WERI-Rb-1 (cell line): Measurements from ENCODE around the gene BAZ1A.

Experiments used
- DNase-seq: peaks from one replicate; pipeline ENCODE4 v3.0.0-alpha.2; 2020
- H3K27ac ChIP-seq: fragments of 250-450 bp; sonication (Bioruptor Pico); 2 replicates; pipeline ENCODE4 v1.5.1; 2020; ENCODE audit warnings: mild to moderate bottlenecking, moderate library complexity
- H3K27me3 ChIP-seq: fragments of 250-450 bp; sonication (Bioruptor Pico); 2 replicates; pipeline ENCODE4 v1.5.1; 2021; ENCODE audit warnings: mild to moderate bottlenecking, low read depth, moderate library complexity; ENCODE audit not compliant: insufficient read depth, severe bottlenecking
- H3K36me3 ChIP-seq: fragments of 250-450 bp; sonication (Bioruptor Pico); 2 replicates; pipeline ENCODE4 v1.5.1; 2020; ENCODE audit warnings: mild to moderate bottlenecking, moderate library complexity
- H3K4me3 ChIP-seq: 2 replicates; pipeline ENCODE4 v1.5.1; 2011; ENCODE audit warnings: low read depth, mild to moderate bottlenecking, control low read depth, low read length
- H3K9me3 ChIP-seq: fragments of 250-450 bp; sonication (Bioruptor Pico); 2 replicates; pipeline ENCODE4 v1.5.1; 2021; ENCODE audit warnings: mild to moderate bottlenecking, moderate library complexity; ENCODE audit not compliant: severe bottlenecking
- TF ChIP-seq, protein P1 (sequence below): IDR thresholded peaks from 2 replicates; pipeline ENCODE4 v1.5.1; 2011; ENCODE audit warnings: low read depth, mild to moderate bottlenecking, control low read depth, inconsistent platforms, low read length

The BAZ1A gene

GRCh38 chr14:34865889-34866574 lies 9.1 kb downstream of the BAZ1A start:
- TF ChIP-seq, protein P1, sequence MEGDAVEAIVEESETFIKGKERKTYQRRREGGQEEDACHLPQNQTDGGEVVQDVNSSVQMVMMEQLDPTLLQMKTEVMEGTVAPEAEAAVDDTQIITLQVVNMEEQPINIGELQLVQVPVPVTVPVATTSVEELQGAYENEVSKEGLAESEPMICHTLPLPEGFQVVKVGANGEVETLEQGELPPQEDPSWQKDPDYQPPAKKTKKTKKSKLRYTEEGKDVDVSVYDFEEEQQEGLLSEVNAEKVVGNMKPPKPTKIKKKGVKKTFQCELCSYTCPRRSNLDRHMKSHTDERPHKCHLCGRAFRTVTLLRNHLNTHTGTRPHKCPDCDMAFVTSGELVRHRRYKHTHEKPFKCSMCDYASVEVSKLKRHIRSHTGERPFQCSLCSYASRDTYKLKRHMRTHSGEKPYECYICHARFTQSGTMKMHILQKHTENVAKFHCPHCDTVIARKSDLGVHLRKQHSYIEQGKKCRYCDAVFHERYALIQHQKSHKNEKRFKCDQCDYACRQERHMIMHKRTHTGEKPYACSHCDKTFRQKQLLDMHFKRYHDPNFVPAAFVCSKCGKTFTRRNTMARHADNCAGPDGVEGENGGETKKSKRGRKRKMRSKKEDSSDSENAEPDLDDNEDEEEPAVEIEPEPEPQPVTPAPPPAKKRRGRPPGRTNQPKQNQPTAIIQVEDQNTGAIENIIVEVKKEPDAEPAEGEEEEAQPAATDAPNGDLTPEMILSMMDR: no peak
- no peak overlapping the region for H3K27ac ChIP-seq
- H3K4me3 ChIP-seq: no peak overlapping the region
- no peaks in the 10 kb centered on the region for H3K9me3 ChIP-seq
- H3K36me3 ChIP-seq: peaks cover 55% of the 10 kb centered on the region
- DNase-seq: no peak
- H3K27me3 ChIP-seq: no peaks in the 10 kb centered on the region

DNA sequence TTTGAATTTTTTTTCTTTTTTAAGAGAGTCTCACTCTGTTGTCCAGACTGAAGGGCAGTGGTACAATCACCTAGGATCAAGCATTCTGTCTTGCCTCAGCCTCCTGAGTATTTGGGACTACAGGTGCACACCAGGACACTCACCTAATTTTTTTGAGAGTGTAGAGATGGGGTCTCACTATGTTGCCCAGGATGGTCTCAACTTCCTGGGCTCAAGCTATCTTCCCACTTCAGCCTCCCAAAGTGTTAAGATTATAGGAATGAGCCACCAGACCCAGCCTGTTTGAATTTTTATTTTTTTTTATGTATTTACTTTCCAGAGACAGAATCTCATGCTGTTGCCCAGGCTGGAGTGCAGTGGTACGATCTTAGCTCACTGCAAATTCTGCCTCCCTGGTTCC lies 11.3 kb downstream of the BAZ1A start:
- no peak for DNase-seq
- no peaks in the 10 kb centered on the region for H3K27me3 ChIP-seq
- H3K9me3 ChIP-seq: no peaks in the 10 kb centered on the region
- H3K27ac ChIP-seq: no peak overlapping the region
- peaks cover 45% of the 10 kb centered on the region for H3K36me3 ChIP-seq
- no peak overlapping the region for H3K4me3 ChIP-seq
- TF ChIP-seq, protein P1: no peak

DNA sequence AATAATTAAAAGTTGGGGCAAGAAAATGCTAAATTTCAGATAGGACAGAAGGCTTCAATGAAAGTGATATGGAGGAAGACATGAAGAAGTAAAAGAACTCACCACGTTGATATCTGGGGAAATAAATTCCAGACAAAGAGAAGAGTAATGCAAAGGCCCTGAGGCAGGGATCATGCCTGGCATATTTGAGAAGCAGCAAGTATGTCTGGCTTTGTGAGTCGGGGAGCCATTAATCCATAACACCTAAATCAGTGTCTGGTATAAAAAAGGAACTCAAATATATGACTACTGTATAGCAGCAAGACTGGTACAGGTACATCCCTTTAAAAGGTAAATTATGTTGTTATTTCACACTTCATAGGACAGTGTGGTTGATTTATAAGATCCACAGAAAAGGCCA lies 16.4 kb downstream of the BAZ1A start:
- peaks cover 46% of the 10 kb centered on the region for H3K36me3 ChIP-seq
- no peaks in the 10 kb centered on the region for H3K9me3 ChIP-seq
- no peak for DNase-seq
- no peak overlapping the region for H3K4me3 ChIP-seq
- no peak overlapping the region for H3K27ac ChIP-seq
- TF ChIP-seq, protein P1: no peak
- H3K27me3 ChIP-seq: no peaks in the 10 kb centered on the region

DNA sequence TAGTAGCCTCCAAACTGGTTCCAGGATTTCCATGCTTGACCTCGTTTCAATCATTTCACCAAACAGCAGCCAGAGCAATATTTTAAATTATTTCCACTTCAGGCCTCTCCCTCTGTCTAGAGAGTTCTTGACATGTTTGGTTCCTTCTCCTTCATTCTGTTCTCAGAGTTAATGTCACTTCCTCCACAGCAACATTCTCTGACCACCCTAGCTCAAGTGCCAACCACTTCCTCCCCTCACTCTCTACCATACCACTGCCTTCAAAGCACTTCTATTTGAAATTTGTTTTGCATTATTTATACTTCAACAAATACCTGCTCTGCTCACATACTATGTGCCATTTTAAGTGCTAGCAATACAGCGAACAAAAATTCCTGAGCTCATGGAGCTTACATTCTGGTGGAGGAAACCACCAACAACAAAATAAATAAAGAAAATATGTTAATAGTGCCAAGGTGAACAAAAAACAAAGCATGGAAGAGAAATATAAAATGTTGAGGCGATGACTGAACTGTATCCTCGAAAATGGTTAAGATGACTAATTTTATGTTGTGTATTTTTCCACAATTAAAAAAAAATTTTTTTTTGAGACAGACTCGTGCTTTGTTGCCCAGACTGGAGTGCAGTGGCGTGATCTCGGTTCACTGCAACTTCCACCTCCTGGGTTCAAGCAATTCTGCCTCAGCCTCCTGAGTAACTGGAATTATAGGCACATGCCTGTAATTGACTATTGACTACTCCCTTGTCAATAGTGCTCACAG lies 17.3 kb downstream of the BAZ1A start:
- Histone ChIP-seq H3K36me3 (peaks cover 53% of the 10 kb centered on the region), H3K4me3 (no peak overlapping the region), H3K27ac (no peak overlapping the region), H3K27me3 (no peaks in the 10 kb centered on the region), H3K9me3 (no peaks in the 10 kb centered on the region)
- TF ChIP-seq, protein P1: no peak
- no peak for DNase-seq

DNA sequence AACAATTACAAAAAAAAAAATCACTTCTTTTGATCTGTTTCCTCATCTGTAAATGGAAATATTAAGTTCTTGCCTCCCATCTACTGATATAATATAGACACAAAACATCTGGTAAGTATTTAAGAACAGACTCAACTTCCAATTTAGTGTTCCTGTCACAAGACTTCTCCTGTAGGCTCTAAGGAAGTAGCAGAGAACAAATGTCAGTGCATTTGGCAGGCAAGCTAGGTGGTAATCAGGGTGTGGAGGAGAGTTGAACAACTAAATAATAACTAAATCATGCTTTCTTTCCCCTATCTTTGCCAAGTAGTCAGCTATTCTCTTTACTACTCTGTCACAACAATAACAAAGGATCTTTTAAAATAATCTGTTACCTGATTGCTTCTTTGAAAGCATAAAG lies 22.1 kb downstream of the BAZ1A start:
- TF ChIP-seq, protein P1: no peak
- no peaks in the 10 kb centered on the region for H3K9me3 ChIP-seq
- no peak overlapping the region for H3K27ac ChIP-seq
- no peaks in the 10 kb centered on the region for H3K27me3 ChIP-seq
- DNase-seq: no peak
- no peak overlapping the region for H3K4me3 ChIP-seq
- H3K36me3 ChIP-seq: peaks cover 47% of the 10 kb centered on the region

GRCh38 chr14:34851395-34851794 lies 23.8 kb downstream of the BAZ1A start:
- no peak for DNase-seq
- TF ChIP-seq, protein P1: no peak

More at GRCh38 chr14:34851395-34851794, 23.8 kb downstream of the BAZ1A start:
- Histone ChIP-seq H3K36me3 (peaks cover 50% of the 10 kb centered on the region), H3K9me3 (no peaks in the 10 kb centered on the region), H3K27ac (no peak overlapping the region), H3K4me3 (no peak overlapping the region), H3K27me3 (no peaks in the 10 kb centered on the region)
